A673 (cell line): ENCODE measurements around the gene SLC6A6. TPM values are rescaled to one million over a fixed set of nuclear protein-coding genes. Genes with fewer than 3 reads are reported as not detected.

Experiments
- BruUV-seq: library from RNA; stranded (reverse); fragments of 400-500 nt; replicated peaks from 2 replicates; lab custom pipeline; 2021; lab: Mats Ljungman, UMichigan
- CTCF ChIA-PET: fragments of 300-600 bp; sonication (Branson Sonifier 250); formaldehyde crosslinking; loops from one replicate; lab custom pipeline; 2022; ENCODE audit warnings: antibody characterized with exemption; lab: Charles Lee
- POLR2A ChIA-PET: fragments of 300-600 bp; sonication (Branson Sonifier 250); formaldehyde crosslinking; loops from one replicate; lab custom pipeline; 2022; ENCODE audit warnings: antibody characterized with exemption; ENCODE audit not compliant: low non-redundant PET; lab: Charles Lee
- DNase-seq: peaks from one replicate; pipeline ENCODE4 v3.0.0-alpha.2; 2015; ENCODE audit warnings: low spot score
- H3K27ac ChIP-seq: fragments of 200-600 bp; sonication (generic); 2 replicates; pipeline ENCODE4 v1.5.1; 2016; ENCODE audit warnings: mixed run types, low read depth, mild to moderate bottlenecking, mixed read lengths, antibody characterized with exemption, low read length; ENCODE audit not compliant: poor library complexity, severe bottlenecking
- H3K27me3 ChIP-seq: fragments of 200-600 bp; sonication (generic); replicated peaks from 2 replicates; pipeline ENCODE4 v1.6.1; 2017; ENCODE audit warnings: mixed run types, low read depth, mild to moderate bottlenecking, mixed read lengths, antibody characterized with exemption, low read length; ENCODE audit not compliant: insufficient read depth, poor library complexity
- H3K36me3 ChIP-seq: fragments of 200-600 bp; sonication (generic); 2 replicates; pipeline ENCODE4 v1.6.1; 2016; ENCODE audit warnings: mixed run types, mild to moderate bottlenecking, mixed read lengths, antibody characterized with exemption, low read length; ENCODE audit not compliant: insufficient read depth, poor library complexity, severe bottlenecking
- H3K4me1 ChIP-seq: fragments of 200-600 bp; sonication (generic); 2 replicates; pipeline ENCODE4 v1.6.1; 2017; ENCODE audit warnings: mixed run types, mild to moderate bottlenecking, mixed read lengths, antibody characterized with exemption, low read length; ENCODE audit not compliant: insufficient read depth, poor library complexity, severe bottlenecking
- H3K4me3 ChIP-seq: fragments of 200-600 bp; sonication (generic); 2 replicates; pipeline ENCODE4 v1.5.1; 2016; ENCODE audit warnings: low read depth, mixed run types, mild to moderate bottlenecking, mixed read lengths, low read length; ENCODE audit not compliant: poor library complexity, severe bottlenecking
- H3K9me3 ChIP-seq: fragments of 200-600 bp; sonication (generic); 2 replicates; pipeline ENCODE4 v1.6.1; 2016; ENCODE audit warnings: mixed run types, low read depth, mild to moderate bottlenecking, mixed read lengths, antibody characterized with exemption, low read length; ENCODE audit not compliant: poor library complexity, severe bottlenecking
- CTCF ChIP-seq: fragments of 300-800, 200-600 bp; sonication (generic); conservative IDR thresholded peaks from 2 replicates; pipeline ENCODE4 v1.5.1; 2017; ENCODE audit warnings: low read depth, mild to moderate bottlenecking, antibody characterized with exemption, low read length, moderate library complexity, mixed read lengths
- EZH2 ChIP-seq: fragments of 200-600 bp; sonication (generic); IDR thresholded peaks from 2 replicates; pipeline ENCODE4 v1.6.1; 2017; ENCODE audit warnings: borderline replicate concordance, low read depth, mild to moderate bottlenecking, mixed read lengths, antibody characterized with exemption, low read length; ENCODE audit not compliant: poor library complexity, severe bottlenecking
- intact Hi-C: fragments of 100-400 bp; cut with micrococcal nuclease; formaldehyde crosslinking; loops from one replicate; pipeline ENCODE4 v1.10.0; 2022; ENCODE audit not compliant: unreplicated experiment
- total RNA-seq: library from RNA; stranded (reverse); gene quantifications from 2 replicates; pipeline ENCODE4 v1.2.3, GENCODE V29; 2021

The SLC6A6 gene
- total RNA-seq, 1 experiment from 2014 or later, result 55.1 TPM

- ChIA-PET POLR2A (no interaction called here), CTCF (interaction anchor here (0.6 kb wide), 1 partner anchor 20 kb away, joined by 5 read pairs; no protein-coding TSS in a partner anchor)
- Histone ChIP-seq H3K27ac (no peak overlapping the region), H3K36me3 (peaks cover 38% of the 10 kb centered on the region), H3K4me1 (peaks cover 13% of the 10 kb centered on the region), H3K4me3 (no peak overlapping the region), H3K9me3 (no peaks in the 10 kb centered on the region), H3K27me3 (no peaks in the 10 kb centered on the region)
- no peak for DNase-seq
- BruUV-seq, result no TSS peak
- intact Hi-C loops, result no loop called here
- TF ChIP-seq CTCF (no peak), EZH2 (no peak)
Measured at GRCh38 chr3:14448063-14448462, 45.7 kb downstream of the SLC6A6 start.

GRCh38 chr3:14448756-14449727 is 46.6 kb downstream of the SLC6A6 start:
- Histone ChIP-seq H3K4me1 (peaks cover 23% of the 10 kb centered on the region), H3K9me3 (no peaks in the 10 kb centered on the region), H3K27me3 (no peaks in the 10 kb centered on the region), H3K36me3 (peaks cover 38% of the 10 kb centered on the region), H3K27ac (no peak overlapping the region), H3K4me3 (no peak overlapping the region)
- intact Hi-C loops, result no loop called here
- CTCF ChIA-PET, result interaction anchor here (0.6 kb wide), 1 partner anchor 19 kb away, joined by 5 read pairs; no protein-coding TSS in a partner anchor
- no peak for TF ChIP-seq EZH2
- no peak for TF ChIP-seq CTCF
- DNase-seq, result no peak
- POLR2A ChIA-PET, result no interaction called here
- no TSS peak for BruUV-seq

GRCh38 chr3:14450506-14450905 is 48.1 kb downstream of the SLC6A6 start:
- ChIA-PET CTCF (no interaction called here), POLR2A (interaction anchor here (0.7 kb wide), 1 partner anchor 26 kb away, joined by 3 read pairs; no protein-coding TSS in a partner anchor)
- H3K4me1 ChIP-seq, result peaks cover 27% of the 10 kb centered on the region
- DNase-seq, result no peak
- TF ChIP-seq CTCF (no peak), EZH2 (no peak)
- no TSS peak for BruUV-seq
- H3K36me3 ChIP-seq, result peaks cover 38% of the 10 kb centered on the region
- no peak overlapping the region for H3K4me3 ChIP-seq
- H3K27me3 ChIP-seq, result no peaks in the 10 kb centered on the region
- intact Hi-C loops, result loop anchor here (5.0 kb wide), 1 partner anchor 48 kb away; the partner anchor contains the start of gene SLC6A6
- no peak overlapping the region for H3K27ac ChIP-seq
- H3K9me3 ChIP-seq, result no peaks in the 10 kb centered on the region
